Lower lobe of right lung (tissue), 2 donors: ENCODE results near the gene RAB40C. TPM values are rescaled to one million over a fixed set of nuclear protein-coding genes. Genes with fewer than 3 reads are reported as not detected.

Experiments
- ATAC-seq, 2 donors: fragments of 200-7000 bp; cut with Tn5 transposase; one replicate each; pipeline ENCODE4 v1.9.1; 2020 to 2022; ENCODE audit warnings: mild to moderate bottlenecking in 2 of 2, moderate library complexity in 2 of 2
- DNase-seq: peaks from one replicate; pipeline ENCODE4 v3.0.0-alpha.2; 2020
- H3K27ac ChIP-seq: fragments of 200-600 bp; one replicate; pipeline ENCODE4 v1.8.0; 2022
- H3K27me3 ChIP-seq: fragments of 200-600 bp; one replicate; pipeline ENCODE4 v1.8.0; 2022; ENCODE audit warnings: low read depth
- H3K36me3 ChIP-seq: fragments of 200-600 bp; one replicate; pipeline ENCODE4 v1.8.0; 2022; ENCODE audit warnings: mild to moderate bottlenecking
- H3K4me1 ChIP-seq: fragments of 200-600 bp; one replicate; pipeline ENCODE4 v1.8.0; 2022
- H3K4me3 ChIP-seq: fragments of 200-600 bp; one replicate; pipeline ENCODE4 v1.8.0; 2022; ENCODE audit warnings: mild to moderate bottlenecking
- H3K9me3 ChIP-seq: fragments of 200-600 bp; one replicate; pipeline ENCODE4 v1.8.0; 2022
- intact Hi-C: fragments of 100-400 bp; cut with DNase I; formaldehyde crosslinking; loops from one replicate; pipeline ENCODE4 v1.11.0; 2022
- total RNA-seq: library from RNA; stranded (reverse); fragmentation: NEBNext Ultra II Directional; extraction: Animal tissue kit (Norgen Biotek cat#: 25700); gene quantifications from one replicate; pipeline ENCODE4 v1.2.1, GENCODE V29; 2021
- TF ChIP-seq, protein P1 (sequence below): fragments of 200-600 bp; IDR thresholded peaks from one replicate; pipeline ENCODE4 v1.8.0; 2022; ENCODE audit warnings: antibody characterized with exemption, mild to moderate bottlenecking
- donor health status: DM: no; HTN: yes; CAD: no; lungs with severe emphysema.

Gene RAB40C
- total RNA-seq, 1 donor from 2014 or later = 40.1 TPM

DNA sequence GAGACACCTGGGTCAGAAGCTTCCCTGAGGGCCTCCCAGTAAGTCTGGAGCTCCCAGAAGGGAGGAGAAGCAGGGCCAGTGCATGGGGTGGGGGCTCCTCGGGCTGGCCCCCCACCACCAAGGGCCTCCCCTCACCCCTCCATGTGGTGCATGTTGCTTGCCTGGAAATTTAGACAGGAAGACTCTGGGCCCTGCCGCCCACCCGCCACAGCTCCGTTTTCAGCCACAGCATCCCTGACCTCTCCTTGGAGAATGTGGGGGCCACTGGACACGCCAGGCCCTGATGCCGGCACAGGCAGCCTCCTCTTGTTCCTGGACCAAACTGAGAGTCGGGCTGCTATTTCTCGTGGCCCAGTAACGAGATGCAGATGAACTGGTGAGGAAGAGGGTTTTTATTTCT lies 49.0 kb downstream of the RAB40C start:
- DNase-seq (no peak), ATAC-seq (no peak)

GRCh38 chr16:640614-641013 lies 50.7 kb downstream of the RAB40C start:
- H3K4me3 ChIP-seq = no peak overlapping the region
- DNase-seq (no peak), ATAC-seq (no peak)
- no peaks in the 10 kb centered on the region for H3K9me3 ChIP-seq
- H3K4me1 ChIP-seq = peaks cover 36% of the 10 kb centered on the region
- TF ChIP-seq, protein P1, sequence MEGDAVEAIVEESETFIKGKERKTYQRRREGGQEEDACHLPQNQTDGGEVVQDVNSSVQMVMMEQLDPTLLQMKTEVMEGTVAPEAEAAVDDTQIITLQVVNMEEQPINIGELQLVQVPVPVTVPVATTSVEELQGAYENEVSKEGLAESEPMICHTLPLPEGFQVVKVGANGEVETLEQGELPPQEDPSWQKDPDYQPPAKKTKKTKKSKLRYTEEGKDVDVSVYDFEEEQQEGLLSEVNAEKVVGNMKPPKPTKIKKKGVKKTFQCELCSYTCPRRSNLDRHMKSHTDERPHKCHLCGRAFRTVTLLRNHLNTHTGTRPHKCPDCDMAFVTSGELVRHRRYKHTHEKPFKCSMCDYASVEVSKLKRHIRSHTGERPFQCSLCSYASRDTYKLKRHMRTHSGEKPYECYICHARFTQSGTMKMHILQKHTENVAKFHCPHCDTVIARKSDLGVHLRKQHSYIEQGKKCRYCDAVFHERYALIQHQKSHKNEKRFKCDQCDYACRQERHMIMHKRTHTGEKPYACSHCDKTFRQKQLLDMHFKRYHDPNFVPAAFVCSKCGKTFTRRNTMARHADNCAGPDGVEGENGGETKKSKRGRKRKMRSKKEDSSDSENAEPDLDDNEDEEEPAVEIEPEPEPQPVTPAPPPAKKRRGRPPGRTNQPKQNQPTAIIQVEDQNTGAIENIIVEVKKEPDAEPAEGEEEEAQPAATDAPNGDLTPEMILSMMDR = no peak
- no peak overlapping the region for H3K27ac ChIP-seq
- intact Hi-C loops = no loop called here
- no peaks in the 10 kb centered on the region for H3K36me3 ChIP-seq
- H3K27me3 ChIP-seq = no peaks in the 10 kb centered on the region

More for the DNA sequence above, 49.0 kb downstream of the RAB40C start:
- Histone ChIP-seq H3K27me3 (no peaks in the 10 kb centered on the region), H3K27ac (no peak overlapping the region), H3K36me3 (no peaks in the 10 kb centered on the region), H3K9me3 (no peaks in the 10 kb centered on the region), H3K4me1 (peaks cover 35% of the 10 kb centered on the region), H3K4me3 (no peak overlapping the region)
- intact Hi-C loops = no loop called here
- TF ChIP-seq, protein P1 = no peak

DNA sequence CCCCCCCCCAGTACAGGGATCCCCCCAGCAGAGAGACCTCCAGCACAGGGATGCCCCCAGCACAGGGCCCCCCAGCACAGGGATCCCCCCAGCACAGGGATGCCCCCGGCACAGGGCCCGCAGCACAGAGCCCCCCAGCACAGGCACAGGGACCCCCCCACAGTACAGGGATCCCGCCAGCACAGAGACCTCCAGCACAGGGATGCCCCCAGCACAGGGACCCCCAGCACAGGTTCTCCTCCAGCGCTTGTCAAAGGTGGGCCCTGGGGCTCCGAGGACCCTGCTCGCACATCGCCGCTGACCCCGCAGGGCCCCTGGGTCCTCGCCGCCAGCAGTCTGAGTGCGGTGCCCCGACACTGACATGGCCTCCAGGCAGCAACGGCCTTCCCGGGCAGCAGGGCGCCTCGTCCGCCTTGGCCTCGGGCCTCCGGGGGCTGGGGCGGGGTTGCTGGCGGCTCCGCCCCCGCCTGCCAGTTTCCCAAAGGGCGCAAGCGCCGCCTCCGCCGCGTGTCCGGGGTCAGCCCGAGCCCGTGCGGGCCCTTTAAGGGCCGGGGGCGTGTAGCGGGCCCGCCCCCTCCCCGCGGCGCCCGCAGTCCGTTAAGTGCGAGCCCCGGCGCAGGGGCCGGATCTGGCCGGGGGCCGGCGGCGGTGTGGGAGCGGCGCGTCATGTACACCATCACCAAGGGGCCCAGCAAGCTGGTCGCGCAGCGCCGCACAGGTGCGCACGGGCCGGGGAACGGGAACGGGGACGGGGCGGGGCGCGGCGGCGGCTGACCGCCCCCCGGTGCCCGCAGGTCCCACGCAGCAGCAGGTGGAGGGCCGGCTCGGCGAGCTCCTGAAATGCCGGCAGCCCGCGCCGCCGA lies 51.7 kb downstream of the RAB40C start, which contains the start of gene MCRIP2:
TSS of gene MCRIP2 (plus strand) at position 503 of the 863 bp plus-strand sequence. CDS start at position 667, 164 bp downstream.
- Histone ChIP-seq H3K4me1 (peaks cover 44% of the 10 kb centered on the region), H3K4me3 (peak within 1 kb of the TSS; percentile 86), H3K9me3 (no peaks in the 10 kb centered on the region), H3K27ac (peak within 1 kb of the TSS; percentile 89), H3K36me3 (no peaks in the 10 kb centered on the region), H3K27me3 (no peaks in the 10 kb centered on the region)
- intact Hi-C loops = no loop called here
- TF ChIP-seq, protein P1 = no peak
- ATAC-seq = peak; percentile 75
- peak; percentile 93 for DNase-seq

DNA sequence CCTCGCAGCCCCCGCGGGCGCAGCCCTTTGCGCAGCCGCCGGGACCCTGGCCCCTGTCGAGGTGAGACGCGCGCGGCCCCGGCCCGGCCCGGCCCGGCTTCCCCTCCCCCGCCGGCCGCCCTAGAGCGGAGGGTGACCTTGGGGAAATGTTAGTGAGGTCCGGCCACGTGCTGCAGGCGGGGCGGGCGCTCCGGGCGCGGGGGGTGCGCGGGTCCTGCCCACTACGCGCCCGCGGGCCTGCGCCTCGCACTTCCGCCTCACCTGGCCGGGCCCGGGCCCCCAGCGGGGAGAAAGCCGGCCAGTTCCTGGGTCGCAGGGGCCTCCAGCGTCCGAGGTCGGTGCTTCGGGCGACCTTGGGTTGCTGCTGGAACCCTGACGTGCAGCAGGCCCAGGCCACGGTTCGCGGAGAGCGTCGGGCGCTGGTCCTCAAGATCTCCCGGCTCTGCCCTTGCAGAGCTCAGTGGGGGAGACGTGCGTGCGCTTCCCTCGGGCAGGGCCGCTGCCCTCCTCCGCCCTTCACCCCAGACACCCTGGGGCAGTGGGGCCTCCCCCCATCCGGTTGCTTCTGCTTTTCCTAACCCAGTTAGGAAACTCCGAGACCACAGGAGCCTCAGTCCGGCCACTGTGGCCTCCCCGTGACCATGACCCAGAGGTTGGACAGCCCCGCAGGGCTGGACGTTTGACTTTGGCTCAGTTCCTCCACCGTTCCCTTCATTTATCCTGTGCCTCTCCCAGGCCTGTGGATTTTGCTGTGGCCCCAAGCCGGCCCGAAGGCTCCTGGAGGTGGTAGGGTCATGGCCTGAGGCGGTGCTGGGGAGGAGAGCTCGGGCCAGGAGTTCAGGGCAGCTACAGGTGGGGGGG lies 52.6 kb downstream of the RAB40C start:
- ATAC-seq (peak; percentile 71 to 76), DNase-seq (peak; percentile 85)
- Histone ChIP-seq H3K27me3 (no peaks in the 10 kb centered on the region), H3K4me3 (peak overlapping the region; percentile 86), H3K9me3 (no peaks in the 10 kb centered on the region), H3K36me3 (no peaks in the 10 kb centered on the region), H3K27ac (peak overlapping the region; percentile 89), H3K4me1 (peaks cover 47% of the 10 kb centered on the region)
- intact Hi-C loops = no loop called here
- TF ChIP-seq, protein P1 = no peak

DNA sequence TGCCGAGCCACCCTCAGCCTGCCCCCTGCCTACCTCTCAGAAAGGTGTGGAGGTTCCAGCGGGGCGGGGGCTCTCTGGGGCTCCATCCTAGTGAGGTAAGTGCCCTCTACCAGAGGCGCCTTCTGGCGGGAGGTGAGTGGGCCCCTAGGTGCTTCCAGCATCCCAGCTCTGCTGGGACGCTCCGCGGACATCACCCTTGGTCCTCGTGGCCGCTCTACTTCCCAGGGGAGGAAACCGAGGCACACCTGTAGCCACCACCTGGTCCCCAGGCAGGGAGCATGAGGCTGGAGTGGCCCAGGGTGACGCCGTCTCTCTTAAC lies 53.1 kb downstream of the RAB40C start:
- TF ChIP-seq, protein P1 = no peak
- H3K27me3 ChIP-seq = no peaks in the 10 kb centered on the region
- peak overlapping the region; percentile 86 for H3K4me3 ChIP-seq
- no peaks in the 10 kb centered on the region for H3K36me3 ChIP-seq
- intact Hi-C loops = no loop called here
- H3K27ac ChIP-seq = peak overlapping the region; percentile 89
- H3K4me1 ChIP-seq = peaks cover 47% of the 10 kb centered on the region
- DNase-seq (no peak), ATAC-seq (no peak)
- H3K9me3 ChIP-seq = no peaks in the 10 kb centered on the region
